Measurements from ENCODE around the gene KCNMB2.
A peak's percentile ranks its signal among the peaks of the same experiment; 100 is the strongest.
"Not testable (repeated sequence)": the region's sequence is repeated elsewhere in the genome, so short reads cannot be mapped to it uniquely, and the experiment has no call there.

Gene KCNMB2

DNA sequence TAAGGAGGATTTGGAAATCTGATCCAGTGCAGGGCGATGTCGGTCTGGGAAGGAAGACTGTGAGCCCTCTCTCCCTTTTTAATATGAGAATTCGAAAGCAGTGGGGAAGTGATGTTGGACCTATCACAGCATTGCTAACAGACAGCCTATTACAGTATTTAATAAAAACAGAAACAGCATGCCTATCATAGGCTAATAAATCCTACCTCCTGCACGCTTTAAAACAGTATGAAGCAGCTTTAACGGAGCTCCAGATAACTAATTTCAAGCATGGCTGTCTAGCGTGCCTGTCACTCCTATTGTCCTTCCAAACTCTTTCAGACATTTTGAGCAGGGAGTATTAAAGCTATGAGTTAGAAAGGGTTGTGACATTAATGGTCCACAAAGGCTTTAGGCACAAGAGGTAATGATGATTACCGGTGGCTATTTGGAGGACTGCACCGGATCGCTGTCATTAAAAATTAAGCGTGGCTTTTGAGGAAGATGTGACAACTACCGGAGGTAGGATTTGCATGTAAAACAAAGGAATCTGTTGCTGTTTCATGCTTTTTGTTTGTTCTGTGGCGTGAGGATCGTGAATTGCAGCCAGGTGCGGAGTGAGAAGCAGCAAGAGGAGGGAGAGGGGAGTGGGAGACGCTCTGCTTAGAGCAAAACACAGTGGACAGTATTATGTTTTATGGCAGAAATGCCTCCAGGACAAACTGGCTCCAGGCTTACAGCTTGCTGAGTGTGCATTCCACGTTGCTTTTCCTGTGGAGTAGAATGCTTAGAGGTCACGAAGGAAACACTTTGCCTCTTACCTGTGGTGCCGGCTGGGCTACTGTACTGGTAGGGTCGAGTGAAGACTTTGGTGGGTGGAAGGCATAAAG, at the start of gene KCNMB2:
Gene KCNMB2, plus strand, starts transcription at position 226 of the 869 bp plus-strand sequence.
- DNase-seq, result peak; percentile 98

DNA sequence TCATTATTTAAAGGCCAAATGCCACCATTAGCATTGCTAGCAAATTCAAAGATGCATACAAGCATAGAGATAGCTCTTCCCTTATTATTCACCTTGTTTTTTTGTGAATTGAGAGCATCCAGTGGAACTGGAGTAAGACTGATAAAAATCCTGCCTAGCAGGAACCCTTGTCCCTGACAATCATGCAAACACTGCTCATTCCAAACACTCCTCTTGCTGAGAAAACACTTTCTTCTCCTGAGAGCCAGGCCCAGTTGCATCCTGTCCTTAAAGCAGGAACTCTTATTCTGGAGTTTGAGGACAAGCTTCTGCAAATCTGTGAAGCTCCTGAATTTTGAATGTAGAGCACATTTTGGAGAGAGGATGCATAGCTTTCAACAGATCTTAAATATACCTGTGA, 49.3 kb upstream of the KCNMB2 start:
- DNase-seq, result peak; percentile 18

DNA sequence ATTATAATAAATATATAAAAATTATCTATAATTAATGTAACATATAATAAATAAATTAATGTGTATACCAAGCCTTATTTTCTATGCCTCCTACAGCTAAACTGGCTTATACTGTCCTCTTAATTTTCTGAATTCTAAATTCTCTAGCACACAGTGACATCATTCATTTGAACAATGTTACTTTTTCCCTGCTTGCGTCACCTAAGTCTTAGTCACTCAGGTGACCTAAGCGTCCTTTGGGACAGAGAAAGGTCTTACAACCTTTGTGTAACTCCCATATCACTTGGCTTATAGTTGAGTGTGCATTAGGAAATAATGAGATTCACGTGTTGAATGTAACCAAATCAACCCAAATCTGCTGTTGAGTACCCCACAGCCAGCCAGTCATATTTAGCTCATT, 48.5 kb upstream of the KCNMB2 start:
- peak; percentile 16 for DNase-seq

DNA sequence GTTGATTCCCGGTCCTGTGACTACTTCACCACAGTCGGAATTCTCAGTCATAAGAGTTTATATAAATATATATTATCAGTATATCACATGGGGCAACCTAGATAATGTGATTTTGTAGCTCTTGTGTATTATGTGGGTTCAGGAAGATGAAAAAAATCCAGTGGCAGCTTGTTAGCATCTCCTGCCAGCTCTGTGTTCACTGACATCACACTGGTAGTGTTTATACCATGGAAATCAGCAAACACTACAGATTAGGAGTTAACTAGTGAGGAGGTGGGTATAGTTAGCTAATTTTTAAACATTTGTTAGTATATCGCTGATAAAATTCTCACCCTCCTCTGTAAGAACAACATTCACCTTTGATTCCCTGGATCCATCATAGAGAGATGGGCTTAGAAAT, 44.5 kb upstream of the KCNMB2 start:
- DNase-seq, result peak; percentile 68

DNA sequence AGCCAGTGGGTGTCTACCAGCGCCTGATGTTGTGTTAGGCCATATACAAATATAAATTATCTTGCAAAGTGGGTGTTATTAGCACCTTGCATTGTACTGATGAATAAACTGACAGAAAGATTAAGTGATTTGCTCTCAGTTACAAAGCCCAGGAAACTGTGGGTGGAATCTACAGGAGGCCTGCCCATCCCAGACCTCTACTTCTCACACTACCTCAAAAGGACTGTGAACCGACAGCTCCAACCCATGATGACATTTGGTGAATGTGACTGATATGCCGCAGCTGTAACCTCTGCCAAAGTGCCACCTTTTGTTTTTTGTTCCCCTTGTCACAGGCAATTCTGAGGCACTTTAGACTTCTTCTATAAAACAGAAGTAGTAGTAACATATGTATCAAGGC, 43.7 kb upstream of the KCNMB2 start:
- DNase-seq, result peak; percentile 97

DNA sequence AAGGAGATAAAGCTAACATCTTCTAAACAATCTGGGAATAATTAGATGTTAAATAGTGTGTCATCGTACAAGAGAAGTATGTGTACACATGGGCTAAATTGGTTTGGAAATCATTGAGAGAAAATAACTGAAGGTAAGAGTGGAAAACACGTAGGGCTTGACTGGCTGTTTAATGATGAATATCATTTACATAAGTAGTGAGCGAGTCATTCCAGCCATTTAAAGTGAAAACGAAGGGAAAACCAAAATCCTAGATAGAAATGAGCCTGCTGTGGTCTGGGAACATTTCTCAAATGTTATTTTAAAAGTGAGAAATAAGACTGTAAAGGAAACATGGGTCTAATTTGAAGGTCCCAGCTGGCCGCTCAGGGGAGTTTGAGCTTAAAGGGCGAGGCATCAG, 41.9 kb upstream of the KCNMB2 start:
- DNase-seq, result peak; percentile 20

DNA sequence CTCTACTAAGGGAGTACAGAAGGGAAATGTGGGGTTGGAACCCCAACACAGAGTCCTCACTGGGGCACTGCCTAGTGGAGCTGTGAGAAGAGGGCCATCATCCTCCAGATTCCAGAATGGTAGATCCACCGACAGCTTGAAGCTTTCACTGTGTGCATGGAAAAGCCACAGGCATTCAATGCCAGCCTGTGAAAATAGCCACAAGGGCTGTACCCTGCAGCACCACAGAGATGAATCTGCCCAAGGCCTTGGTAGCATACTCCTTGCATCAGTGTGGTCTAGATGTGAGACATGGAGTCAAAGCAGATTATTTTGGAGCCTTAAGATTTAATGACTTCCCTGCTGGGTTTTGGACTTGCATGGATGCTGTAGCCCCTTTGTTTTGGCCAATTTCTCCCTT, 39.3 kb upstream of the KCNMB2 start:
- no peak for DNase-seq

DNA sequence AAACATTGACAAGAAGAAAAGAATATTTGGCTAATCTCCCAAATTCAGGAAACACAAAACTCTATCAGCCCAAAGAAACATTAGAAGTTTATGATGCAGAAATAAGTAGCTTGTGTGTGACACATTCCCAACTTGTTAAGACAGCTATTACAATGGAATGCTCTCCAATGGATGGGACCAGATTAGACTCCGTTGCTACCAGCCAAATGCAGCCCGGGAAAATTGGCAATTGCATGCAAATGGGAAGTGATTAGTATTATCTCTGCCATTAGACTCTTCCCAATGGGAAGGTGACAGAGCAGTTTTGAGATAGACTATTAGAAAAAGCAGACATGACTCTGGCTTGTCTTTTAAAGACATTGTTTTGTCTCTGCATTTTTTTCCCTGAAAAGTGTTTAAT, 37.4 kb upstream of the KCNMB2 start:
- DNase-seq, result no peak

DNA sequence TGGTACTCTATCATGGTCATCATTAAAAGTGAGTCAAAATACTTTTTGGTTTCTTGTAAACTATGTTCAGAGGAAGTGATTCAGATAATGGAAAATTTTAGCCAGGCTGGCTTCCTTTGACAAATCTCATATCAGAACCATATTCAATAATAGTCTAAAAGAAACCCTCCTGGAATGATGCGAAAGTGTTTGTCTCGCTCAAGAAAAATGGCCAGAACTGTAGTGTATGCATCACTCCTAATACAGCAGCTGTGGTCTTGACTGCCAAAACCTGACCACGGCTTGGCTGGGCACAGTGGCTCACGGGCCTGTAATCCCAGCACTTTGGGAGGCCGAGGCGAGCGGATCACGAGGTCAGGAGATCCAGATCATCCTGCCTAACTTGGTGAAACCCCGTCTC, 35.6 kb upstream of the KCNMB2 start:
- DNase-seq, result no peak

DNA sequence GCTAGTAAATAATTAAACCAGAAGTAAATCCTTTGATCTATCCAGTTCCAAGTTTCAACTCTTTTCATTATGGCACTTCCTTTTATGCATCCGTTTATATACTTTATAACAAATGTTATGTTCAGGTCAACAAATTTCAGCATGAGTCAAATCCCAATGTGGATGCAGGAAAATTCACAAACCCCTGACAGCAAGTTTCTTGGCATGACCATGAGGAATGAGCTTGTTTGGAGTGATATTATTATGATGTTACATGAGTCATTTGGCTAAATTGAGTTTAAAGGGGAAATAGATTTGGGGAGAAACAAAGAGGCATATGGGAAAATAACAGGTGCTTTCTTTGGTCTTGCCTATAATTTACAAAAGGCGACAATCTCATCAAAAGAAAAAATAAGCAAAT, 32.1 kb upstream of the KCNMB2 start:
- DNase-seq, result no peak

DNA sequence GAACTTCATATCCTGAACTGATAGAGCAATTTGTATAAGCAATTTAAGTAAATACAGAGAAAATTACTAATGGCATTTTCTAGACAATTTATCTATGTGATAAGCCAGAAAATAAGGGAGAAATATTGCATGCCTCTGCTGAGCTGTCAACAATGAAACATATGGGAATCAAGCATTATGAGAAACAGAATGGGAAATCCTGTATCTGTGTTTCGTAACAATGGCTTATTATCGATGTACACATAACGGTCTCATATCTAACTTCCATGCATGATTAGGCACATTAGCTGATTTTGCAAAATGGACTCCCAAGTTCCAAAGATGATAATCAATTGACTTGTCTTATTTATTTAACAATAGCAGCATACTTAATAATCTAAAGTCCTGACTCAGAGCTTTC, 30.4 kb upstream of the KCNMB2 start:
- DNase-seq, result no peak

DNA sequence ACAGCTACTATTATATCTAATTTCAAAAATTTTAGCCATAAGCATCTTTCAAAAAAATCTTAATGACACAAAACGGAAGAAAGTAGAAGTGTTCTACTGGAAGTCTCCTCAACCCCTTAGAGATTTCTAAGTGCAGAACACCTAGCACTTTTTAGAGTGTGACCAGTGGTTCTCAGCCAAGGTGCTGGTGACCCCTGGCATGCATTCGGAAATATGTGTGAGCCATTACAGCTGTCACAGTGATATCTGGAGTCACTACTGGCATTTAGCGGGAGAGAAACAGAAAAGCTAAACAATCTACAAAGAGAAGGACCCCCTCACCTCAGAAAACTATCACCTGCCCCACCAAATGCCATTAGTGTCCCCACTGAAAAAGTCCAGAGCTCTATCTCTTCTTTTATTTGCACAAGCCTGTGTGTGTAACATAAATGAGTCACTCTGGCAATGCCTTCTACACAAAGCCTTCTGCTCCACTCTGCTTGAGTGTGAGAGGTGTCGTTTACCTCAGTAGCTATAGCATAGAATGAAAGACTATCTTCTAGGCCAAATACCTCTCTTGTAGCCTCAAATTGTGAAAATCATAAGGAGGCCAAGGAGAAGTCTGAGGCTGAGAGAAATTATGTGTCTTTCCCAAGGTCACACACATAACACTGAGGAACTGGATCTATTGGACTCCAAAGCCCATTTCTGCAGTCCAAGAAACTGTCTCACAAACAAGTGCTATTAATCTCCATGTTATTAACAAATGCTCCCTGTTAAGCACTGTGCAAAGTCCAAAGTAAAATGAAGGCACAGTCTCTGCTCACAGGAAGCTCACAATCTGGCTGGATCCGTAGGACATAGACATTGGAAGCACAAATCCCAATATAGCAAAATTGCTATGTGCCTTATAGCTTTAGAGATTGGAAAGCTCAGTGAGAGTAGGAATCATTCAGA, 28.5 kb upstream of the KCNMB2 start:
- DNase-seq, result peak; percentile 84

DNA sequence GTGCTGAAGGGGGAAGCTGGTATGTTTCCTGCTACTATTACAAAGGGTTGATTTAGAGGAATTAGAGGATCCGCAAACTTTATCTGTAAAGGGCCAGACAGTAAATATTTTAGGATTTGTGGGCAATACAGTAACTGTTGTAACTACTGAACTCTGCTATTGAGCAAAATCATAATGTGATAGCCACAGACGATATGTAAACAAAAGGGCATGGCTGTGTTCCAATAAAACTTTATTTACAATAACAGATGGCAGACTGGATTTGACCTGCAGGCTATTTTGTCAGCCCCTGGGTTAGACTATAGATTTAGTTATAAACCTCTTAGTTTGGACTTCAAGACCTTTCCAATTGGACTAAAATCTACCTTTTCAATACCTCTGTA, 27.8 kb upstream of the KCNMB2 start:
- peak; percentile 82 for DNase-seq

DNA sequence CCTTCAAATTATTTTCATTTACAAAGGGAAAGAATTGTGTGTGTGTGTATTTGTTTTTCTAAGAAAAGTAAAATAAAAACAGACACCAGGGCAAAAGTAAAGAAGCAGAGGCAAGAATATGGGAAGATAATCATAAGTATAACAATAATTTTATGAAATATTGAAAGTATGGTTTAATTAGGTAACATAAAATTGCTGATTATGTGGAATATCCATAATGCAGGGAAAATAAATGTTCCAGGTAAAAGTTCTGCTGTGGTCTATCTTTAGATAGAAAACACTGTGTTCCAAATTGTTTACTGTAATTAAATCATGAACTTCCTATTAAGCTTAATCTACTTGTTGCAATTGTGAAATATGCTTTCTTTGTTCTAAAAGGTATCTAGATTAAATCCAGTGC, 25.7 kb upstream of the KCNMB2 start:
- DNase-seq, result no peak

DNA sequence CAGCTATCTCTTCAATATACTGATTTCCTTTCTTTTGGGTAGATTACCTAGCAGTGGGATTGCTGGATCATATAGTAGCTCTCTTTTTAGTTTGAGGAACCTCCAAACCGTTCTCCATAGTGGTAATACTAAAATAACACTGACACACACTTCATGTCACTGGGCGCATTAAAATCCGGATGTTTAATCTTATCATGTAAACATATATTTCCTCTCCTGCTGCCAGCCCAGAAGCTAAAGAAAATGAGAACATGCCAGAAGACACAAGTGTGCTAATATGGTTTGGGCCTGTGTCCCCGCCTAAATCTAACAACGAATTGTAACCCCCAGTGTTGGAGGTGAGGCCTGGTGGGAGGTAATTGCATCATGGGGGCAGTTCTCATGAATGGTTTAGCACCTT, 23.6 kb upstream of the KCNMB2 start:
- no peak for DNase-seq

DNA sequence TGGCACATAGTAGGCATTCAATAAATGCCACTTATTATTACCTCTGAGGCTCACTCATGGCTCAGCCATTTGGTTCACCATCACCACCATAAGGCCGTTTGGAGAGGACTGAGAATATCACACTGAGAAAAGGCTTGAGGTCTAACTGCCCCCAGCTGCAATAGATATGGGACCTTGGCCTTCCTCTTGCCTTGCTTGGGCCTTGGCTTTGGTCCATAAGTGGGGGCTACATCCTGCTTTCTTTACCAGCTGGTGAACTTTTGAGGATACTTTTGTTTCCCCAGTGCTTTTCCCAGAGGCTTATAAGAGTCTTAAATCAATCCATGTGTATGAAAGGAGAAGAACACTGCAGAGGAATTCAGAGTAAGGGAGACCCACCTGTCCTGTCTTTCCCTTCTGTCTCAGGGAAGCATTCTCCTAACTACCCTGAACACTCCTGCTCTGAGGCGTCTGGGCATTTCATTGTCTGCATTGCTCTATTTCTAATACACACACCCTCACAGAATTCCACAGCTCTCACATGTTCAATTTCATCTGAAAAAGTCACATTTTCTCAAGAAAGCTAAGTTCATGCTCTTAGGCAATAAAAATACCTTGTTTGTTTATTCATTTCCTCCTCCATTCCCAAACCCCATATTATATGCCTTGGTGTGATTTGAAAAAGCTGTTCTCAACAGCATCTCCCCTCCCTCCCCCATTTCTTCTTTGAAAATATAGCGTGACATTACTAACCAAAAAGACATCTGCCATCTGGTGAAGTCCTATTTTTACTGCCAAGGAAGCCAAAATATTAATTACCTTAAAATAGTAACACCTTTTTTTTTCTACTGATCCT, 22.5 kb upstream of the KCNMB2 start:
- DNase-seq, result peak; percentile 79

DNA sequence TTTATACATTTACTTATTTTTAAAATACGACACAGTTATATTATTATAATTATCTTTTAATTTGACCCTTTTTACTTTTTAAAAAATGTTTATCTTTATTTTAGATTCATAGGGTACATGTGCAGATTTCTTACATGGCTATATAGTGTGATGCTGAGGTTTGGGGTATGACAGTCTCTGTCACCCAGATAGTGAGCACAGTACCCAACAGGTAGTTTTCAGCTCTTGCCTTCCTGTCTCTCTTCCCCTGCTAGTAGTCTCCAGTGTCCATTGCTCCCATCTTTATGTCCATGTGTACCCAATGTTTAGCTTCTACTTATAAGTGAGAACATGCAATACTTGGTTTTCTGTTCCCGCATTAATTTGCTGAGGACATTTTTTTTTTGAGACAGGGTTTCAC, 21.8 kb upstream of the KCNMB2 start:
- DNase-seq, result no peak

DNA sequence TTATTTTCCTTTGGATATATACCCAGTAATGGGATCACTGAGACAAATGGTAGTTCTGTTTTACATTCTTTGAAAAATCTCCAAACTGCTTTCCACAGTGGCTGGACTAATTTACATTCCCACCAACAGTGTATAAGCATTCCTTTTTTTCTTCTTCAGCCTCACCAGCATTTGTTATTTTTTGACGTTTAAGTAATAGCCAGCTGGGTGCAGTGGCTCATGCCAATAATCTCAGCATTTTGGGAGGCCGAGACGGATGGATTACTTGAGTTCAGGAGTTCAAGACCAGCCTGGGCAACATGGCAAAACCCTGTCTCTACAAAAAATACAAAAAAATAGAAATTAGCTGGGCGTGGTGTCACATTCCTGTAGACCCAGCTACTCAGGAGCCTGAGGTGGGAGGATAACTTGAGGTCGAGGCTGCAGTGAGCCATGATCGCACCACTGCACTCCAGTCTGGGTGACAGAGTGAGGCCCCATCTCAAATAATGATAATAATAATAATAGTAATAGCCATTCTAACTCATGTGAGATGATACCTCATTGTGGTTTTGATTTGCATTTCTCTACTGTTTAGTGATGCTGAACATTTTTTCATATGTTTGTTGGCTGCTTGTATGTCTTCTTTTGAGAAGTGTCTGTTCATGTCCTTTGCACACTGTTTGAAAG, 21.0 kb upstream of the KCNMB2 start:
- not testable (repeated sequence) for DNase-seq

DNA sequence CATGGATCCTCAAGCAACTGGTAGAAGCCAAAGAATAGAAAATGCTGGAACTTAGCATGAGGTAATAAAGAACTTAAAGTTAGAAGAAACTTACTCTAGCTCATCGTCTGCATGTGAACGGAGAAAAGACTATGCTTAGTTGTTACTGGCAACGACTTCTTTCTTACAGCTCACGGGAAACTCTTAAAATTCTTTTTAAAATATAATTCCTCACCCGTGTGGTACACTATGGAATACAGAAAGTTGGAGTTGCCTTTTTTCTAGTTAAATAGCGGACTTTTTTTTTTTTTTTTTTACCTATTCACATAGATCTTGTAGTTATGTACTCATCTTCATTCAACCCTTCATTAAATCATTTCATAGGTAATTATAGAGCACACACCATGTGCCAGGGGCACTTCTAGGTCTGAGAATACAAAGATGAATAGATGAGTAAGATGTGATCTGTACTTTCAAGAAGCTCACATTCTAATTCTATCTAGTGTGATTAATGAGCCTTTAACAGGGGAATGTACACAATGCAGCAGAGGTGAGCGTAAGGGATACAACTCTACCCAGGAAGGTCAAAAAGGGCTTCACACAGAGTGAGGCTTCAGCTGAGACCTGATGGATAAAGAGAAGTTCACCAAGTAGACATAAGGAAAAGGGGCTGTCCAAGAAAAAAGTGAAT, 18.4 kb upstream of the KCNMB2 start:
- DNase-seq, result peak; percentile 96

DNA sequence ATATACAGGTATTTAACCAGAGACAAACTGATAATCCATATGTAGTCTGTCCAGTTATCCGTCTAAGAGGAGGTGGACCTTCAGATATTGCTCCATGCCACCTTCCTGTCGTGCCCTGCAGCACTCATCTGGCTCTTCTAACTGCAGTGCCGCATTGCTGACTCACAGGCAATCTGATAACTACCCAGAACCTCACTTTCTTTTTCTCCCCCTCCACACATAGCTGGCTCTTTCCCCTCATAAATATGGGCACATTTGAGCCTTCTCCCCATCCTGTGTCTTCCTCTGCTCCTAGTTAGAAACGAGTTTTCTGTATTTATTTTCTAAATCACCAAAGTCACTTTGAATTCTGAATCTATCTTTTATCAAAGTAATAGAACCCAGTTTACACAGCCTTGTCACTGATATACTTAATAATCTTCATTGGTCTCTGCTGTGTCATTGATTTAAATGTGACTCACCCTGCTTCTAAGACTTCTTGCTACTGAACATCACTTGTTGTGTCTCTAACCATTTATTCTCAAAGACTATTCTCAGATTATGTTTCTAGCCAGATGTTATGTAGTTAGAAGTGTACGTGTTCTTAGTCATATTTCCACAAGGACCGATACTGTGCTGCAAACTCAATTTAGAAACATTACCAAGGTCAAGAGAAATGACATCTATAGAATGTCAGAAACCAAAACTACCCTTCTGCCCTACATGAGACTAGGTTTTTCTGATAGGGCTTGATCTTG, 17.4 kb upstream of the KCNMB2 start:
- peak; percentile 78 for DNase-seq

DNA sequence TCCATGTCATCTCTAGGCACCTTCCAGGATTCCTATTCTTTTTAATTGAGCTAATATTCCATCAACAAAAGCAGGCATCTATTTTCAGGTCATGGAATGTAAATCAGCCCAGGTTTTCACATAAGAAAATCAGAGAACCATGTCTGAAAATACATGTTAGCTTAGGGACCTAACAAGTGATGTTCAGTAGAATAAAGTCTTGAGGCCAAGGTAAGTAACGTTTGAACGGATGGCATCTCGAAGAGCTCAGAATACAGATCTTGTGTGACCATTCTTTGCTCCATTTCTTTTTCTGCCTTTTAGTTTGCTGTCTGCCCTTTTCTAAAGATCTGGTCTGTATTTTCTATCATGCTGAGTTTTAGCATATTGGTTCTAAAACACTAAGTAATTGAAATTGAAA, 16.5 kb upstream of the KCNMB2 start:
- no peak for DNase-seq
